Omental fat pad (tissue), 4 donors: Measurements from ENCODE around the gene GDAP1L1. TPM values are rescaled to one million over a fixed set of nuclear protein-coding genes. Genes with fewer than 3 reads are reported as not detected.

Source experiments
- ATAC-seq: fragments of 150-250 bp; one replicate; pipeline ENCODE4 v1.9.1; 2016; ENCODE audit warnings: mild to moderate bottlenecking, moderate library complexity; ENCODE audit not compliant: low FRiP score
- DNase-seq: peaks from one replicate; pipeline ENCODE4 v3.0.0-alpha.2; 2019; ENCODE audit warnings: low spot score
- CTCF ChIP-seq, 3 donors: fragments of 450-650 bp; IDR thresholded peaks; one replicate each; pipeline ENCODE4 v1.5.1; 2016 to 2017; ENCODE audit warnings: antibody characterized with exemption in 3 of 3, mild to moderate bottlenecking in 3 of 3, moderate library complexity in 2 of 3
- total RNA-seq, 4 donors: library from RNA; depleted of rRNA; stranded (reverse); fragments of >200 nt; gene quantifications; one replicate each; pipeline ENCODE4 v1.1.0, GENCODE V29; 2016

The GDAP1L1 gene
- total RNA-seq, 4 donors from 2014 or later = not detected

GRCh38 chr20:44253528-44253927 lies 6.4 kb downstream of the GDAP1L1 start:
- TF ChIP-seq CTCF (IDR thresholded peaks at IDR 0.05) = no peak
- DNase-seq (no peak), ATAC-seq (no peak)

GRCh38 chr20:44254073-44254472 lies 7.0 kb downstream of the GDAP1L1 start:
- DNase-seq (no peak), ATAC-seq (no peak)
- TF ChIP-seq CTCF (IDR thresholded peaks at IDR 0.05) = no peak

- no peak for TF ChIP-seq CTCF (IDR thresholded peaks at IDR 0.05)
These were observed 8.8 kb downstream of the GDAP1L1 start for GRCh38 chr20:44255942-44256341.

GRCh38 chr20:44256961-44257360 lies 9.9 kb downstream of the GDAP1L1 start:
- ATAC-seq (no peak), DNase-seq (no peak)
- TF ChIP-seq CTCF (IDR thresholded peaks at IDR 0.05) = no peak

More at GRCh38 chr20:44255942-44256341, 8.8 kb downstream of the GDAP1L1 start:
- ATAC-seq (no peak), DNase-seq (no peak)

- no peak for TF ChIP-seq CTCF (IDR thresholded peaks at IDR 0.05)
- DNase-seq = no peak
- no peak for ATAC-seq
These were observed 11.2 kb downstream of the GDAP1L1 start for GRCh38 chr20:44258226-44258890.

GRCh38 chr20:44264287-44264686 lies 17.2 kb downstream of the GDAP1L1 start:
- DNase-seq = no peak
- TF ChIP-seq CTCF (IDR thresholded peaks at IDR 0.05) = no peak
- ATAC-seq = no peak

GRCh38 chr20:44268802-44269201 lies 21.7 kb downstream of the GDAP1L1 start:
- TF ChIP-seq CTCF (IDR thresholded peaks at IDR 0.05) = no peak
- no peak for DNase-seq
- no peak for ATAC-seq
